HEK293 (cell line): ENCODE results near the gene RIBC2.

Experiments used
- CTCF ChIA-PET: fragments of 350-600 bp; formaldehyde crosslinking; extraction: SDS; loops from one replicate; lab custom pipeline; 2021; ENCODE audit warnings: antibody characterized with exemption; lab: Yijun Ruan, JAX
- POLR2A ChIA-PET: fragments of 300-600 bp; formaldehyde crosslinking; extraction: SDS; loops from one replicate; lab custom pipeline; 2020; ENCODE audit warnings: antibody characterized with exemption, inconsistent platforms; lab: Yijun Ruan, JAX
- H3K27ac ChIP-seq: fragments of 200-500 bp; sonication (Bioruptor generic); 2 replicates; pipeline ENCODE4 v1.5.1; 2014; ENCODE audit warnings: low read depth, low read length, control low read depth, inconsistent platforms; ENCODE audit errors: extremely low read depth
- H3K36me3 ChIP-seq, 2 experiments: fragments of 200-500 bp in 1 of 2; sonication (Bioruptor generic) in 1 of 2; 1 replicate in 1 of 2; 2 replicates in 1 of 2; pipeline ENCODE4 v1.5.1; 2014 to 2017; ENCODE audit warnings: inconsistent platforms in 2 of 2, low read length in 2 of 2; ENCODE audit not compliant: control insufficient read depth in 2 of 2, insufficient read depth in 1 of 2
- H3K4me1 ChIP-seq: fragments of 200-500 bp; sonication (Bioruptor generic); 2 replicates; pipeline ENCODE4 v1.5.1; 2014; ENCODE audit warnings: mild to moderate bottlenecking, low read length, inconsistent platforms; ENCODE audit not compliant: control insufficient read depth, insufficient read depth
- H3K4me3 ChIP-seq: 2 replicates; pipeline ENCODE4 v1.5.1; 2011; ENCODE audit warnings: low read depth, mild to moderate bottlenecking, control low read depth, low read length, moderate library complexity
- H3K9me3 ChIP-seq: fragments of 200-500 bp; sonication (Bioruptor generic); 2 replicates; pipeline ENCODE4 v1.5.1; 2014; ENCODE audit warnings: low read depth, low read length, inconsistent platforms; ENCODE audit not compliant: control insufficient read depth, insufficient read depth
- CTCF ChIP-seq: fragments of 450-650 bp; formaldehyde crosslinking; IDR thresholded peaks from 2 replicates; pipeline ENCODE4 v1.5.1; 2016; ENCODE audit warnings: missing biosample characterization, missing genetic modification characterization
- GLI2 ChIP-seq: fragments of 450-650 bp; formaldehyde crosslinking; IDR thresholded peaks from 2 replicates; pipeline ENCODE4; 2017; ENCODE audit warnings: missing biosample characterization, missing genetic modification characterization, low read depth, borderline replicate concordance
- HOXA7 ChIP-seq: sonication (generic); formaldehyde crosslinking; IDR thresholded peaks from 2 replicates; pipeline ENCODE4 v1.8.1; 2022; ENCODE audit warnings: missing genetic modification reagents, borderline replicate concordance
- HOXC10 ChIP-seq: sonication (generic); formaldehyde crosslinking; IDR thresholded peaks from 2 replicates; pipeline ENCODE4 v1.8.1; 2023; ENCODE audit warnings: mild to moderate bottlenecking, missing genetic modification reagents
- IKZF3 ChIP-seq: fragments of 450-650 bp; IDR thresholded peaks from 2 replicates; pipeline ENCODE4 v1.5.0; 2018; ENCODE audit warnings: missing biosample characterization, mild to moderate bottlenecking, missing genetic modification characterization, moderate library complexity
- RBAK ChIP-seq: fragments of 450-650 bp; formaldehyde crosslinking; IDR thresholded peaks from 2 replicates; pipeline ENCODE4 v1.5.1; 2016; ENCODE audit warnings: missing biosample characterization, missing genetic modification characterization
- SALL2 ChIP-seq: fragments of 450-650 bp; formaldehyde crosslinking; IDR thresholded peaks from 2 replicates; pipeline ENCODE4 v1.5.0; 2017; ENCODE audit warnings: missing biosample characterization, mild to moderate bottlenecking, missing genetic modification characterization, borderline replicate concordance
- SCRT1 ChIP-seq: fragments of 450-650 bp; formaldehyde crosslinking; IDR thresholded peaks from 2 replicates; pipeline ENCODE4 v1.5.1; 2016; ENCODE audit warnings: missing biosample characterization, missing genetic modification characterization, borderline replicate concordance
- ZBTB6 ChIP-seq: fragments of 450-650 bp; formaldehyde crosslinking; IDR thresholded peaks from 2 replicates; pipeline ENCODE4 v1.5.1; 2017; ENCODE audit warnings: missing biosample characterization, missing genetic modification characterization
- ZIC2 ChIP-seq: fragments of 450-650 bp; formaldehyde crosslinking; IDR thresholded peaks from 2 replicates; pipeline ENCODE4 v1.5.1; 2016; ENCODE audit warnings: missing biosample characterization, missing genetic modification characterization
- ZNF175 ChIP-seq: fragments of 450-650 bp; formaldehyde crosslinking; IDR thresholded peaks from 2 replicates; pipeline ENCODE4 v1.5.1; 2016; ENCODE audit warnings: missing biosample characterization, missing genetic modification characterization
- ZNF549 ChIP-seq: fragments of 450-650 bp; IDR thresholded peaks from 2 replicates; pipeline ENCODE4 v1.5.1; 2018; ENCODE audit warnings: missing biosample characterization, missing genetic modification characterization, mild to moderate bottlenecking, inconsistent platforms, moderate library complexity
- ZNF585B ChIP-seq: fragments of 450-650 bp; formaldehyde crosslinking; IDR thresholded peaks from 2 replicates; pipeline ENCODE4 v1.5.1; 2016; ENCODE audit warnings: missing biosample characterization, missing genetic modification characterization
- ZNF596 ChIP-seq: fragments of 450-650 bp; IDR thresholded peaks from 2 replicates; pipeline ENCODE4 v1.5.0; 2018; ENCODE audit warnings: missing biosample characterization, mild to moderate bottlenecking, missing genetic modification characterization, moderate library complexity
- ZNF747 ChIP-seq: fragments of 450-650 bp; formaldehyde crosslinking; IDR thresholded peaks from 2 replicates; pipeline ENCODE4 v1.5.1; 2016; ENCODE audit warnings: missing biosample characterization, missing genetic modification characterization
- ZNF768 ChIP-seq: fragments of 450-650 bp; formaldehyde crosslinking; IDR thresholded peaks from 2 replicates; pipeline ENCODE4 v1.5.1; 2018; ENCODE audit warnings: missing biosample characterization, mild to moderate bottlenecking, missing genetic modification characterization
- TF ChIP-seq, protein P1 (sequence below): fragments of 450-650 bp; formaldehyde crosslinking; IDR thresholded peaks from 2 replicates; pipeline ENCODE4 v1.5.1; 2016; ENCODE audit warnings: missing biosample characterization, missing genetic modification characterization
- TF ChIP-seq, protein P2 (sequence below): sonication (generic); formaldehyde crosslinking; IDR thresholded peaks from 2 replicates; pipeline ENCODE4 v1.8.1; 2022; ENCODE audit warnings: mild to moderate bottlenecking, moderate library complexity, missing genetic modification reagents
- TF ChIP-seq, protein P3 (sequence below): fragments of 450-650 bp; formaldehyde crosslinking; IDR thresholded peaks from 2 replicates; pipeline ENCODE4 v1.5.1; 2016; ENCODE audit warnings: missing biosample characterization, missing genetic modification characterization

The RIBC2 gene

DNA sequence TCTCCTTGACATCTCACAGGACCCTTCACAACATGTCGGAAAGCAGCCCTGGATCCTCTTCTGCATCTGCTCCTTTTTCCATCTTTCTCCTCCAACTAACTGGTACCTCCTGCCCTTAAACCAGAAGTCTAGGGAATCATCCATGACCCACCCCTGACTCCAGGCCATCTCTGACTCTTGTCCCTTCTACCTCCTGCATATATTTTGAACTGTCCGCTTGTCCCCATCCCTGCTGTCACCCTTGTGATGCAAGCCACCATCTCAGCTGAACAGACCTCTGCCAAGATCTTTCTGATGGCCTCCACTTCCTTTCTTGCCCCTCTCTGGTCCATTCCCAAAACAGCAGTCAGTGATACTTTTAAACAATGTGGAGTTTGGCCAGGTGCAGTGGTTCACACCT lies 7.0 kb downstream of the RIBC2 start:
- Histone ChIP-seq H3K4me3 (no peak overlapping the region), H3K9me3 (no peaks in the 10 kb centered on the region), H3K36me3 (no peaks in the 10 kb centered on the region; a peak in 1 of 3 replicates), H3K4me1 (no peaks in the 10 kb centered on the region), H3K27ac (no peak overlapping the region)
- POLR2A ChIA-PET: no interaction called here
- TF ChIP-seq SCRT1 (tag by site-specific recombination): no peak
- no peak for TF ChIP-seq GLI2 (tag by site-specific recombination)
- TF ChIP-seq SALL2: no peak
- no peak for TF ChIP-seq HOXC10
- no peak for TF ChIP-seq ZNF596 (tag by site-specific recombination)
- no peak for TF ChIP-seq ZNF585B (tag by site-specific recombination)
- TF ChIP-seq ZIC2 (tag by site-specific recombination): no peak
- TF ChIP-seq RBAK (tag by site-specific recombination): no peak
- TF ChIP-seq ZNF175 (tag by site-specific recombination): no peak
- TF ChIP-seq, protein P1, sequence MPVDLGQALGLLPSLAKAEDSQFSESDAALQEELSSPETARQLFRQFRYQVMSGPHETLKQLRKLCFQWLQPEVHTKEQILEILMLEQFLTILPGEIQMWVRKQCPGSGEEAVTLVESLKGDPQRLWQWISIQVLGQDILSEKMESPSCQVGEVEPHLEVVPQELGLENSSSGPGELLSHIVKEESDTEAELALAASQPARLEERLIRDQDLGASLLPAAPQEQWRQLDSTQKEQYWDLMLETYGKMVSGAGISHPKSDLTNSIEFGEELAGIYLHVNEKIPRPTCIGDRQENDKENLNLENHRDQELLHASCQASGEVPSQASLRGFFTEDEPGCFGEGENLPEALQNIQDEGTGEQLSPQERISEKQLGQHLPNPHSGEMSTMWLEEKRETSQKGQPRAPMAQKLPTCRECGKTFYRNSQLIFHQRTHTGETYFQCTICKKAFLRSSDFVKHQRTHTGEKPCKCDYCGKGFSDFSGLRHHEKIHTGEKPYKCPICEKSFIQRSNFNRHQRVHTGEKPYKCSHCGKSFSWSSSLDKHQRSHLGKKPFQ (tag by site-specific recombination): no peak
- TF ChIP-seq HOXA7 (CRISPR knock-in tag): no peak
- no peak for TF ChIP-seq CTCF (tag by site-specific recombination)
- TF ChIP-seq ZNF747 (tag by site-specific recombination): no peak
- no peak for TF ChIP-seq ZBTB6 (tag by site-specific recombination)
- TF ChIP-seq ZNF768 (tag by site-specific recombination): no peak
- TF ChIP-seq IKZF3 (tag by site-specific recombination): no peak
- TF ChIP-seq, protein P2, sequence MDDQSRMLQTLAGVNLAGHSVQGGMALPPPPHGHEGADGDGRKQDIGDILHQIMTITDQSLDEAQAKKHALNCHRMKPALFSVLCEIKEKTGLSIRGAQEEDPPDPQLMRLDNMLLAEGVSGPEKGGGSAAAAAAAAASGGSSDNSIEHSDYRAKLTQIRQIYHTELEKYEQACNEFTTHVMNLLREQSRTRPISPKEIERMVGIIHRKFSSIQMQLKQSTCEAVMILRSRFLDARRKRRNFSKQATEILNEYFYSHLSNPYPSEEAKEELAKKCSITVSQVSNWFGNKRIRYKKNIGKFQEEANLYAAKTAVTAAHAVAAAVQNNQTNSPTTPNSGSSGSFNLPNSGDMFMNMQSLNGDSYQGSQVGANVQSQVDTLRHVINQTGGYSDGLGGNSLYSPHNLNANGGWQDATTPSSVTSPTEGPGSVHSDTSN (CRISPR knock-in tag): no peak
- no peak for TF ChIP-seq ZNF549 (tag by site-specific recombination)
- TF ChIP-seq, protein P3, sequence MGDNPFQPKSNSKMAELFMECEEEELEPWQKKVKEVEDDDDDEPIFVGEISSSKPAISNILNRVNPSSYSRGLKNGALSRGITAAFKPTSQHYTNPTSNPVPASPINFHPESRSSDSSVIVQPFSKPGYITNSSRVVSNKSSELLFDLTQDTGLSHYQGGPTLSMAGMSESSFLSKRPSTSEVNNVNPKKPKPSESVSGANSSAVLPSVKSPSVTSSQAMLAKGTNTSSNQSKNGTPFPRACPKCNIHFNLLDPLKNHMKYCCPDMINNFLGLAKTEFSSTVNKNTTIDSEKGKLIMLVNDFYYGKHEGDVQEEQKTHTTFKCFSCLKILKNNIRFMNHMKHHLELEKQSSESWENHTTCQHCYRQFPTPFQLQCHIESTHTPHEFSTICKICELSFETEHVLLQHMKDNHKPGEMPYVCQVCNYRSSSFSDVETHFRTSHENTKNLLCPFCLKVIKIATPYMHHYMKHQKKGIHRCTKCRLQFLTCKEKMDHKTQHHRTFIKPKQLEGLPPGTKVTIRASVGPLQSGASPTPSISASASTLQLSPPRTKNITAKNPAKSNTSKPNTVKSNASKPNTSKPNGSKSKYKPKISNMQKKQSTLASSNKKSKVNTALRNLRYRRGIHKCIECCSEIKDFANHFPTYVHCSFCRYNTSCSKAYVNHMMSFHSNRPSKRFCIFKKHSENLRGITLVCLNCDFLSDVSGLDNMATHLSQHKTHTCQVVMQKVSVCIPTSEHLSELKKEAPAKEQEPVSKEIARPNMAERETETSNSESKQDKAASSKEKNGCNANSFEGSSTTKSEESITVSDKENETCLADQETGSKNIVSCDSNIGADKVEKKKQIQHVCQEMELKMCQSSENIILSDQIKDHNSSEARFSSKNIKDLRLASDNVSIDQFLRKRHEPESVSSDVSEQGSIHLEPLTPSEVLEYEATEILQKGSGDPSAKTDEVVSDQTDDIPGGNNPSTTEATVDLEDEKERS (tag by site-specific recombination): no peak
- TF ChIP-seq, all 188 proteins: peak for 0
- CTCF ChIA-PET: no interaction called here
